Thyroid gland (tissue), 4 donors: Measurements from ENCODE around the gene SNCAIP.

Experiments used
- CTCF ChIP-seq, 6 experiments: fragments of 200-600 bp in 3 of 6; fragments of 450-650 bp in 3 of 6; sonication (generic) in 3 of 6; IDR thresholded peaks; one replicate each; pipeline ENCODE4 v1.5.1; 2016 to 2019; ENCODE audit warnings: antibody characterized with exemption in 6 of 6, mild to moderate bottlenecking in 2 of 6, inconsistent platforms in 1 of 6, moderate library complexity in 1 of 6
- POLR2A ChIP-seq, 2 donors: fragments of 450-650 bp; IDR thresholded peaks; one replicate each; pipeline ENCODE4 v1.6.1; 2017; ENCODE audit warnings: antibody characterized with exemption in 2 of 2, mild to moderate bottlenecking in 2 of 2, moderate library complexity in 1 of 2

- TF ChIP-seq CTCF (IDR thresholded peaks at IDR 0.05) (no peak), POLR2A (IDR thresholded peaks at IDR 0.05) (no peak)
Measured at GRCh38 chr5:122287101-122287500, 24.9 kb upstream of the SNCAIP start.
